K562 treated with DMSO at 1 percent for 4 hours (cell line): ENCODE data around the gene NMRK2. TPM values are rescaled to one million over a fixed set of nuclear protein-coding genes. Genes with fewer than 3 reads are reported as not detected.

Experiments
- total RNA-seq: library from RNA; unstranded; fragments of 300-600 nt; gene quantifications from 2 replicates; pipeline ENCODE4 v1.2.3, GENCODE V29; 2022; ENCODE audit not compliant: insufficient read depth

Gene NMRK2, protein sequence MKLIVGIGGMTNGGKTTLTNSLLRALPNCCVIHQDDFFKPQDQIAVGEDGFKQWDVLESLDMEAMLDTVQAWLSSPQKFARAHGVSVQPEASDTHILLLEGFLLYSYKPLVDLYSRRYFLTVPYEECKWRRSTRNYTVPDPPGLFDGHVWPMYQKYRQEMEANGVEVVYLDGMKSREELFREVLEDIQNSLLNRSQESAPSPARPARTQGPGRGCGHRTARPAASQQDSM
- not detected in 2 replicates for total RNA-seq

DNA sequence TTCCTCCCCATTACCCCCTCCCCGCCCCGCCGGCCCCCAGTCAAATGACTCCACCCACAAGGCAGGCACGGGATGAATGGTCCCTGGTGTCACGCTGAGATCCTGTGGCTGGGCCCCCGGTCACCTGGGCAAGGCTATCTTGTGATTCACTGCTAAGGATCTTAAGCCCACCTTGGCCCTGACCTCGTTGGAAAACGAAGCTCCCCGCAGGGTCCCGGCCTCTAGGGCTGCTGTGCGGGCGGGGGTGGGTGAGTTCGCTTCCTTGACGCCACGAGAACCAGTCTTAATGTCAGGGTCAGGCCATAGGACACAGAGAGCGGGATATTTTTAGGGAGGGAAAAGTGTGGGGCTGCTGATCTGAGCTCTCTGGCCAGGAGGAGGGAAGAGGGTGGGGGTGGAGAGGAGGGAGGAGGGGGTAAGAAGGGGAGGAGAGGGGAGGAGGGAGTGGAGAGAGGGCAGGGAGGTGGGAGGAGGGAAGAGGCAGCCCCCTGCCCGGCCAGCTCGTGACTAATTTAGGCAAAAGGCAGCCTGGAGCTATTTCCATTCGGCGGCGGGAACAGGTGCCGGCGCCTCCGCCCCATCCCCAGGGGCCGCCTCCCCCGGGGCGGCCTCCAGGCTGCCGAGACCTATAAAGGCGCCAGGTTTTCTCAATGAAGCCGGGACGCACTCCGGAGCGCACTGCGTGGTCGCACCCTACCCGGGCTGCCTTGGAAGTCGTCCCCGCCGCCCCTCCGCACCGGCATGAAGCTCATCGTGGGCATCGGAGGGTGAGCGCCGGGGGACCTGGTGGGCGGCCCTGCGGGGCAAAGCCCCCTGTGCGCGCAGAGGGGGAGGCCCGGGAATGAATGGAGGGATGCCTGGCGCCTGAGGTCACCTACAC, at the start of gene NMRK2:
TSS of gene NMRK2 (plus strand) at position 139 of the 880 bp plus-strand sequence. CDS start at position 742, 603 bp downstream.

GRCh38 chr19:3970808-3971598, 38.1 kb downstream of the NMRK2 start, which contains the start of gene DAPK3:
Gene DAPK3, minus strand, starts transcription at chr19:3971099. Its CDS starts 1,364 bp downstream, at chr19:3969735.

GRCh38 chr19:3984908-3985642, 52.2 kb downstream of the NMRK2 start, which contains the start of gene EEF2:
Gene EEF2, minus strand, starts transcription at chr19:3985463. Its CDS starts 83 bp downstream, at chr19:3985380.

Other genes starting within 250 kb of the NMRK2 start
- 25.7 and 37.2 TPM in 2 replicates for gene PIP5K1C, start 232.6 kb upstream of the NMRK2 start, total RNA-seq
- gene TJP3, start 224.7 kb upstream of the NMRK2 start, total RNA-seq: 4.9 and 6.5 TPM in 2 replicates
- 18.8 and 27.4 TPM in 2 replicates for gene APBA3, start 171.4 kb upstream of the NMRK2 start, total RNA-seq
- 50.3 and 83.7 TPM in 2 replicates for gene MRPL54, start 170.4 kb upstream of the NMRK2 start, total RNA-seq
- not detected in 2 replicates for gene RAX2, start 160.8 kb upstream of the NMRK2 start, total RNA-seq
- 14.1 and 23.3 TPM in 2 replicates for gene MATK, start 146.7 kb upstream of the NMRK2 start, total RNA-seq
- gene ZFR2, start 64.0 kb upstream of the NMRK2 start, total RNA-seq: not detected in 2 replicates
- not detected in 2 replicates for gene ATCAY, start 52.4 kb upstream of the NMRK2 start, total RNA-seq
- gene DAPK3, start 38.0 kb downstream of the NMRK2 start, total RNA-seq: 76.1 and 81.5 TPM in 2 replicates
- gene EEF2, start 52.4 kb downstream of the NMRK2 start, total RNA-seq: 4,944 and 4,992 TPM in 2 replicates
- 26.0 and 30.6 TPM in 2 replicates for gene PIAS4, start 74.7 kb downstream of the NMRK2 start, total RNA-seq
- 20.1 and 27.7 TPM in 2 replicates for gene ZBTB7A, start 133.8 kb downstream of the NMRK2 start, total RNA-seq
- 283 and 292 TPM in 2 replicates for gene MAP2K2, start 191.1 kb downstream of the NMRK2 start, total RNA-seq
- not detected in 2 replicates for gene CREB3L3, start 220.6 kb downstream of the NMRK2 start, total RNA-seq
- 30.7 and 40.3 TPM in 2 replicates for gene SIRT6, start 249.5 kb downstream of the NMRK2 start, total RNA-seq
- gene ANKRD24, start 249.6 kb downstream of the NMRK2 start, total RNA-seq: 0.24 and 0.30 TPM in 2 replicates